Activated T-cell treated with anti-CD3 and anti-CD28 coated beads for 48 hours (primary cell): ENCODE measurements around the gene ALDH1L1.

Experiments used
- DNase-seq: peaks from one replicate; pipeline ENCODE4 v3.0.0-alpha.2; 2020; ENCODE audit warnings: low read depth

Gene ALDH1L1

DNA sequence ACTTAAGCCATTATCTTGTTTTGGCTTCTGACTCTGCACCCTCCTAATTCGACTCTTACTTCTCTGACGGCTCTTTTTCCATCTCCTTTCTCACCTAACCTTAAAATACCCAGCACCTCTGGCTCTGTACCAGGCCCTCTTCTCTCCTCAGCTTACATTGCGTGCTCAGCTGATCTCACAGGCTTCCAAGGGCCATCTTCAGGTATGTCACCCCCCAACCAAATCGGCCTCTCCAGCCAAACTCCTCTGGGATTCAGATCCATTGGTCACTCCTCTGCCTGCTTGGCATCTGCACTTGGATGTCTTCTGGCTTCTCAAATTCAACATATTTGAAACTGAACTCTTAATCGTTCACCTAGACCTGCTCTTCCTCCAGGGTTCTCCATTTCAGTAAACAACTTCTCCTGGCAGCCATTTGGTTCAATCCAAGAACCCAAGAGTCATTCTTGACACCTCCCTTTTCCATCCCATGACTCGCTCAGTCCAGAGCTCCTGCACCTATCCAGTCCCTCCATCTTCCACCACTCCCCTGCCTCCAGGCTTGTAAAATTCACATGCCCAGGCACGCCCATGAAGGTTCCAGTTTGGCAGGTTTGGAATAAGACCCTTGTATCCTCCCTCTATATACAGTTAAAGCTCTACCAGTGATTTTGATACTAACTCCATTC is 61.2 kb downstream of the ALDH1L1 start:
- no peak for DNase-seq

- no peak for DNase-seq
Observed at GRCh38 chr3:126118591-126118990, 61.8 kb downstream of the ALDH1L1 start.

DNA sequence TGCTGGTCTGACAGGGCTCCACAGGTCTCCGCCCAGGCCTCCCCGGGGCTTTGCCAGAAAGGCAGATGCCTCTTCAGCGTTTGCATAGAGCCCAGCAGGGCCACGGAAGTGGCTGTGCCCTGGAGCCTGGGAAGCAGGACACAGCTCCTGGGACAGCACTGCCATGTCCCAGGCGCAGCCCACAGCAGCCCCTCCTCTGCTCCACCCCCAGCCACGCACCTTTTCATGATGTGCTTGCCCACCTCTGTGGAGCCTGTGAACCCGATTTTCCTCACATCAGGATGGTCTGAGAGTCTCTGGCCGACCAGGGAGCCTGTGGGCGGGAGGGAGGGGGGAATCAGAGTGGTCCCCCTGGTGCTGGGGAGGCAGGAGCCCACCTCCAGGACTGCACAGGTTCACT is 62.6 kb downstream of the ALDH1L1 start:
- DNase-seq, result no peak

GRCh38 chr3:126117212-126117611 is 63.2 kb downstream of the ALDH1L1 start:
- DNase-seq, result no peak

DNA sequence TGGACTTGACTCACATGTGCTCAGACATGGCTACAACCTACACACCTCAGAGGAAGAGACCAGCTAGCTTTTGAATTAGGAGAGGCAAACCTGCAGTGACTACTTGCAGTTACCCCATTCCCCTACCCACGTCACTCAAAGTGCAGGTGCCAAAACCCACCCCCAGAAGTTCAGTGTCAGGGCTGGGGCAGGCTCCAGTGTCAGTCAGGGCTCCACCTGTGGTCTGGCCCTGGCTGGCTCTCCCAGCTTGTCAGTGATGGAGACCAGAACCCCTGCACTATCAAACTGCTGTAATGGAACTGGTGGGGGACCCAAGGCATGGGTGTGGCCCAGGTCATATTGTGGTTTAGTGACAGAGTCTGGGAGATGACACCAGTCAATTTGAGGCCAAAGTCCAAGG is 63.9 kb downstream of the ALDH1L1 start:
- no peak for DNase-seq

- DNase-seq, result no peak
Observed at GRCh38 chr3:126114443-126115386, 65.7 kb downstream of the ALDH1L1 start.

GRCh38 chr3:126113733-126114442 is 66.5 kb downstream of the ALDH1L1 start:
- no peak for DNase-seq

DNA sequence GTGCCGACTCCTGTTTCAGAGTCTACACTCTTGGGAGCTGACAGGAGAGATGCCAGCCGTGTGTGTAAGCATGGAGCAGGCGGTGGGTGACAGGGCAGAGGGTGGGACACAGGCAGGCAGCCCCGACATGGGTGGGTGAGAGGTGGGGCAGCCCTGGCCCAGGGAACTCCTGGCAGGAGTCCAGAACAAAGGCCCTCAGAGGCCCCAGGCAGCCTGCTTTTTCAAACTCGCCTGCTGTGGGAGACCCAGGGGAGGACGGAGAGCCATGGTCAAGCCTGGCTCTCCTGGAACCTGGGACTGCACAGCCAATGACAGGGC is 67.2 kb downstream of the ALDH1L1 start:
- no peak for DNase-seq

- no peak for DNase-seq
Observed at GRCh38 chr3:126112531-126113237, 67.7 kb downstream of the ALDH1L1 start.

- no peak for DNase-seq
Observed at GRCh38 chr3:126111566-126112475, 68.6 kb downstream of the ALDH1L1 start.

DNA sequence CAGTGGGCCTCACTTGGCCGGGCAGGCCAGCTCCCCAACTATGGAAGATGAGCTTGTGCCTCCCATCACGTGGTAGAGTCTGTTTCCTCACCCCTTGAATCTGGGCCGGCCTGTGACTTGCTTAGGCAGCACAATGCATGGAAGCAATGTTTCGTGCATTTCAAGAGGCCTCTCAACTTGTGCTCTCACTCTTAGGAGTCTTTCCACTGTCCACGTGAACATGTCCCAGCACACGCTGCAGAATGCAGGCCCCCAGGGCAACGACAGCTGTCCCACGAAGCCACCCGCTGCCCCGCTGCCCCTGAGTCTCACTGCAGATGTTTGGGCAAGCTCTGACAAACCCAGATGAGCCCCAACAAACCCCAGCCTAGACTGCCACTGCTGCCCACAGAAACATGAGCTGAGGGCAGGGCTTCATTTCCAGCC is 69.2 kb downstream of the ALDH1L1 start:
- no peak for DNase-seq

GRCh38 chr3:126110431-126111125 is 69.8 kb downstream of the ALDH1L1 start:
- DNase-seq, result no peak

DNA sequence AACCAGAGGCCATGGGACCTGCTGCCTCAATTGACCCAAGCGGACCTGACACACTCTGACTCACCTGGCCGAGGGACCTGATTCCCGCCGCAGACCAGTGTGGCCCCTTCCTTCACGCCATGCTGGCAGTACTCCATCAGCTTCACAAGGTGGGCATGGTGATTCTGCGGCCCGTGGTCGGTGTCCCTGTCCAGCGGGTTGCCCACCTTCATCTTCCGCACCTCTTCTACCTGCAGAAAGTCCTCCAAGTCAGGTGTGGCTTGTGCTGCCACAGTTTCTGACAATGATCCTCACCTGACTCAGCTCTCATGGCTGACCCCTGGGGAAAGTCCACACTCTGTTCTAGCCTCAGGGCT is 70.5 kb downstream of the ALDH1L1 start:
- DNase-seq, result no peak

GRCh38 chr3:126109146-126109879 is 71.1 kb downstream of the ALDH1L1 start:
- no peak for DNase-seq

- no peak for DNase-seq
Observed at GRCh38 chr3:126108676-126109050, 71.7 kb downstream of the ALDH1L1 start.

- no peak for DNase-seq
Observed at GRCh38 chr3:126107957-126108675, 72.3 kb downstream of the ALDH1L1 start.

GRCh38 chr3:126107203-126107939 is 73.0 kb downstream of the ALDH1L1 start:
- no peak for DNase-seq
